ENCODE measurements around the gene KIAA0232. TPM values are rescaled to one million over a fixed set of nuclear protein-coding genes. Genes with fewer than 3 reads are reported as not detected.
A peak's percentile ranks its signal among the peaks of the same experiment; 100 is the strongest.

The KIAA0232 gene
- polyA plus RNA-seq, 4 donors, result 6.7 to 21.5 (median 8.6) TPM

- Histone ChIP-seq H3K27me3 (ENCODE audit: control insufficient read depth in 3 of 3, insufficient read depth in 3 of 3, low read length in 3 of 3) (no peaks in the 10 kb centered on the region), H3K27ac (ENCODE audit: low read depth in 1 of 3, low read length in 2 of 3) (peak overlapping the region in 1 of 3 donors; percentile 2), H3K4me1 (ENCODE audit: control insufficient read depth in 3 of 3, insufficient read depth in 2 of 3, low read depth in 1 of 3, low read length in 2 of 3) (no peaks in the 10 kb centered on the region), H3K4me3 (ENCODE audit: low read depth in 1 of 3, low read length in 3 of 3) (no peak overlapping the region), H3K36me3 (ENCODE audit: control insufficient read depth in 3 of 3, insufficient read depth in 2 of 3, low read depth in 1 of 3, low read length in 3 of 3) (peaks cover 4 to 15% (median 6%) of the 10 kb centered on the region in 3 donors), H3K9me3 (ENCODE audit: control insufficient read depth in 2 of 2, insufficient read depth in 1 of 2, low read depth in 1 of 2, low read length in 1 of 2) (peaks cover 0 to 10% of the 10 kb centered on the region in 2 donors)
- no peak for FAIRE-seq
- WGBS, 3 donors, result 56 to 70% (median 62%) methylated on average over 11 of the region's 11 CpGs
- peak; percentile 9 to 12 for DNase-seq
Measured at GRCh38 chr4:6855692-6856297, 73.3 kb downstream of the KIAA0232 start.

- H3K9me3 ChIP-seq (ENCODE audit: control insufficient read depth in 2 of 2, insufficient read depth in 1 of 2, low read depth in 1 of 2, low read length in 1 of 2), result peaks cover 0 to 8% of the 10 kb centered on the region in 2 donors
- DNase-seq (no peak), FAIRE-seq (no peak)
- H3K4me3 ChIP-seq (ENCODE audit: low read depth in 1 of 3, low read length in 3 of 3), result no peak overlapping the region
- 93 to 99% (median 98%) methylated on average over 2 of the region's 2 CpGs for WGBS, 3 donors
- H3K27me3 ChIP-seq (ENCODE audit: control insufficient read depth in 3 of 3, insufficient read depth in 3 of 3, low read length in 3 of 3), result no peaks in the 10 kb centered on the region
- no peak overlapping the region for H3K27ac ChIP-seq (ENCODE audit: low read depth in 1 of 3, low read length in 2 of 3)
- H3K4me1 ChIP-seq (ENCODE audit: control insufficient read depth in 3 of 3, insufficient read depth in 2 of 3, low read depth in 1 of 3, low read length in 2 of 3), result no peaks in the 10 kb centered on the region
- peaks cover 4 to 16% (median 8%) of the 10 kb centered on the region in 3 donors for H3K36me3 ChIP-seq (ENCODE audit: control insufficient read depth in 3 of 3, insufficient read depth in 2 of 3, low read depth in 1 of 3, low read length in 3 of 3)
Measured at GRCh38 chr4:6856391-6856790, 73.9 kb downstream of the KIAA0232 start.

GRCh38 chr4:6857009-6857882, 74.7 kb downstream of the KIAA0232 start:
- H3K4me1 ChIP-seq (ENCODE audit: control insufficient read depth in 3 of 3, insufficient read depth in 2 of 3, low read depth in 1 of 3, low read length in 2 of 3), result no peaks in the 10 kb centered on the region
- H3K27ac ChIP-seq (ENCODE audit: low read depth in 1 of 3, low read length in 2 of 3), result no peak overlapping the region
- no peaks in the 10 kb centered on the region for H3K27me3 ChIP-seq (ENCODE audit: control insufficient read depth in 3 of 3, insufficient read depth in 3 of 3, low read length in 3 of 3)
- WGBS, 3 donors, result 89 to 95% (median 95%) methylated on average over 6 of the region's 6 CpGs
- DNase-seq (no peak), FAIRE-seq (no peak)
- H3K9me3 ChIP-seq (ENCODE audit: control insufficient read depth in 2 of 2, insufficient read depth in 1 of 2, low read depth in 1 of 2, low read length in 1 of 2), result peaks cover 0 to 6% of the 10 kb centered on the region in 2 donors
- peaks cover 6 to 17% (median 13%) of the 10 kb centered on the region in 3 donors for H3K36me3 ChIP-seq (ENCODE audit: control insufficient read depth in 3 of 3, insufficient read depth in 2 of 3, low read depth in 1 of 3, low read length in 3 of 3)
- no peak overlapping the region for H3K4me3 ChIP-seq (ENCODE audit: low read depth in 1 of 3, low read length in 3 of 3)

GRCh38 chr4:6858997-6859396, 76.5 kb downstream of the KIAA0232 start:
- FAIRE-seq (no peak), DNase-seq (no peak)
- no peaks in the 10 kb centered on the region for H3K27me3 ChIP-seq (ENCODE audit: control insufficient read depth in 3 of 3, insufficient read depth in 3 of 3, low read length in 3 of 3)
- 90 to 96% (median 95%) methylated on average over 6 of the region's 6 CpGs for WGBS, 3 donors
- no peaks in the 10 kb centered on the region for H3K4me1 ChIP-seq (ENCODE audit: control insufficient read depth in 3 of 3, insufficient read depth in 2 of 3, low read depth in 1 of 3, low read length in 2 of 3)
- peaks cover 13 to 15% (median 13%) of the 10 kb centered on the region in 3 donors for H3K36me3 ChIP-seq (ENCODE audit: control insufficient read depth in 3 of 3, insufficient read depth in 2 of 3, low read depth in 1 of 3, low read length in 3 of 3)
- H3K9me3 ChIP-seq (ENCODE audit: control insufficient read depth in 2 of 2, insufficient read depth in 1 of 2, low read depth in 1 of 2, low read length in 1 of 2), result no peaks in the 10 kb centered on the region
- H3K27ac ChIP-seq (ENCODE audit: low read depth in 1 of 3, low read length in 2 of 3), result no peak overlapping the region
- H3K4me3 ChIP-seq (ENCODE audit: low read depth in 1 of 3, low read length in 3 of 3), result no peak overlapping the region

GRCh38 chr4:6859543-6859942, 77.0 kb downstream of the KIAA0232 start:
- peaks cover 12 to 15% (median 13%) of the 10 kb centered on the region in 3 donors for H3K36me3 ChIP-seq (ENCODE audit: control insufficient read depth in 3 of 3, insufficient read depth in 2 of 3, low read depth in 1 of 3, low read length in 3 of 3)
- no peaks in the 10 kb centered on the region for H3K4me1 ChIP-seq (ENCODE audit: control insufficient read depth in 3 of 3, insufficient read depth in 2 of 3, low read depth in 1 of 3, low read length in 2 of 3)
- no peaks in the 10 kb centered on the region for H3K27me3 ChIP-seq (ENCODE audit: control insufficient read depth in 3 of 3, insufficient read depth in 3 of 3, low read length in 3 of 3)
- no peak for DNase-seq
- H3K27ac ChIP-seq (ENCODE audit: low read depth in 1 of 3, low read length in 2 of 3), result no peak overlapping the region
- H3K4me3 ChIP-seq (ENCODE audit: low read depth in 1 of 3, low read length in 3 of 3), result no peak overlapping the region
- WGBS, 3 donors, result 97 to 100% (median 100%) methylated on average over 1 of the region's 1 CpG
- FAIRE-seq, result no peak
- no peaks in the 10 kb centered on the region for H3K9me3 ChIP-seq (ENCODE audit: control insufficient read depth in 2 of 2, insufficient read depth in 1 of 2, low read depth in 1 of 2, low read length in 1 of 2)

GRCh38 chr4:6868386-6868785, 85.9 kb downstream of the KIAA0232 start:
- WGBS, 3 donors, result 94 to 97% (median 97%) methylated on average over 8 of the region's 8 CpGs
- DNase-seq (no peak), FAIRE-seq (no peak)
- H3K4me1 ChIP-seq (ENCODE audit: control insufficient read depth in 3 of 3, insufficient read depth in 2 of 3, low read depth in 1 of 3, low read length in 2 of 3), result no peaks in the 10 kb centered on the region
- no peaks in the 10 kb centered on the region for H3K9me3 ChIP-seq (ENCODE audit: control insufficient read depth in 2 of 2, insufficient read depth in 1 of 2, low read depth in 1 of 2, low read length in 1 of 2)
- H3K27me3 ChIP-seq (ENCODE audit: control insufficient read depth in 3 of 3, insufficient read depth in 3 of 3, low read length in 3 of 3), result no peaks in the 10 kb centered on the region
- no peak overlapping the region for H3K27ac ChIP-seq (ENCODE audit: low read depth in 1 of 3, low read length in 2 of 3)
- H3K4me3 ChIP-seq (ENCODE audit: low read depth in 1 of 3, low read length in 3 of 3), result no peak overlapping the region
- H3K36me3 ChIP-seq (ENCODE audit: control insufficient read depth in 3 of 3, insufficient read depth in 2 of 3, low read depth in 1 of 3, low read length in 3 of 3), result peaks cover 12 to 49% (median 22%) of the 10 kb centered on the region in 3 donors

- Histone ChIP-seq H3K4me3 (ENCODE audit: low read depth in 1 of 3, low read length in 3 of 3) (no peak overlapping the region), H3K4me1 (ENCODE audit: control insufficient read depth in 3 of 3, insufficient read depth in 2 of 3, low read depth in 1 of 3, low read length in 2 of 3) (no peaks in the 10 kb centered on the region), H3K36me3 (ENCODE audit: control insufficient read depth in 3 of 3, insufficient read depth in 2 of 3, low read depth in 1 of 3, low read length in 3 of 3) (peaks cover 17 to 59% (median 18%) of the 10 kb centered on the region in 3 donors), H3K9me3 (ENCODE audit: control insufficient read depth in 2 of 2, insufficient read depth in 1 of 2, low read depth in 1 of 2, low read length in 1 of 2) (no peaks in the 10 kb centered on the region), H3K27ac (ENCODE audit: low read depth in 1 of 3, low read length in 2 of 3) (no peak overlapping the region), H3K27me3 (ENCODE audit: control insufficient read depth in 3 of 3, insufficient read depth in 3 of 3, low read length in 3 of 3) (no peaks in the 10 kb centered on the region)
- DNase-seq, result no peak
- no peak for FAIRE-seq
- WGBS, 3 donors, result 90 to 100% (median 97%) methylated on average over 2 of the region's 2 CpGs
Measured at GRCh38 chr4:6869944-6870343, 87.4 kb downstream of the KIAA0232 start.

GRCh38 chr4:6873291-6873690, 90.8 kb downstream of the KIAA0232 start:
- H3K4me1 ChIP-seq (ENCODE audit: control insufficient read depth in 3 of 3, insufficient read depth in 2 of 3, low read depth in 1 of 3, low read length in 2 of 3), result no peaks in the 10 kb centered on the region
- H3K9me3 ChIP-seq (ENCODE audit: control insufficient read depth in 2 of 2, insufficient read depth in 1 of 2, low read depth in 1 of 2, low read length in 1 of 2), result no peaks in the 10 kb centered on the region
- no peaks in the 10 kb centered on the region for H3K27me3 ChIP-seq (ENCODE audit: control insufficient read depth in 3 of 3, insufficient read depth in 3 of 3, low read length in 3 of 3)
- DNase-seq, result peak; percentile 18 to 24
- FAIRE-seq, result no peak
- H3K36me3 ChIP-seq (ENCODE audit: control insufficient read depth in 3 of 3, insufficient read depth in 2 of 3, low read depth in 1 of 3, low read length in 3 of 3), result peaks cover 20 to 69% (median 23%) of the 10 kb centered on the region in 3 donors
- H3K27ac ChIP-seq (ENCODE audit: low read depth in 1 of 3, low read length in 2 of 3), result no peak overlapping the region
- no peak overlapping the region for H3K4me3 ChIP-seq (ENCODE audit: low read depth in 1 of 3, low read length in 3 of 3)

Data from small intestine (tissue), 7 donors.